Measurements from ENCODE around the gene RNF11. TPM values are rescaled to one million over a fixed set of nuclear protein-coding genes. Genes with fewer than 3 reads are reported as not detected.

RNF11 gene
- total and polyA plus RNA-seq, 2 of the 8 experiments (the other 6 are each of a cell fraction or from before 2014, with no cell fraction given) = 49.6 to 54.2 TPM

- Histone ChIP-seq H4K20me1 (replicated peaks in 1 of 2; ENCODE audit: control insufficient read depth in 1 of 2, insufficient read depth in 2 of 2, low read length in 2 of 2) (no peaks in the 10 kb centered on the region), H3K14ac (ENCODE audit: insufficient read length) (no peak overlapping the region), H3K4me2 (ENCODE audit: insufficient read depth in 1 of 2, low read depth in 2 of 2, low read length in 2 of 2) (no peak overlapping the region), H2BK12ac (ENCODE audit: low read depth, low read length) (no peak overlapping the region), H4K91ac (replicated peaks; ENCODE audit: insufficient read length, low read length) (no peak overlapping the region), H2AK5ac (ENCODE audit: low read depth, low read length) (no peak overlapping the region), H3K36me3 (ENCODE audit: control insufficient read depth in 2 of 4, insufficient read depth in 4 of 4, low read length in 3 of 4) (no peaks in the 10 kb centered on the region), H3K56ac (replicated peaks; ENCODE audit: insufficient read length, low read depth, low read length) (no peak overlapping the region), H2BK5ac (ENCODE audit: low read depth, low read length) (no peak overlapping the region), H2AFZ (ENCODE audit: low read length) (no peak overlapping the region), H3K27ac (ENCODE audit: low read depth, low read length) (no peak overlapping the region), H3K9me3 (ENCODE audit: insufficient read depth in 2 of 2, low read depth in 1 of 2, low read length in 1 of 2) (no peaks in the 10 kb centered on the region), H3K79me1 (ENCODE audit: low read depth, low read length) (no peaks in the 10 kb centered on the region), H2BK20ac (ENCODE audit: low read length) (no peak overlapping the region), H2BK15ac (ENCODE audit: low read length) (no peak overlapping the region), H3K18ac (ENCODE audit: extremely low read depth, low read length) (no peak overlapping the region), H3K4me1 (replicated peaks in 1 of 4; ENCODE audit: control insufficient read depth in 3 of 4, insufficient read depth in 4 of 4, low read length in 3 of 4) (no peaks in the 10 kb centered on the region; a peak in 1 of 7 replicates), H3K79me2 (ENCODE audit: control insufficient read depth in 1 of 2, insufficient read depth in 2 of 2, low read length in 2 of 2) (no peaks in the 10 kb centered on the region), H3K23me2 (ENCODE audit: low read depth, low read length) (no peaks in the 10 kb centered on the region), H3K27me3 (replicated peaks in 1 of 4; ENCODE audit: control insufficient read depth in 3 of 4, extremely low read depth in 1 of 4, insufficient read depth in 3 of 4, low read length in 3 of 4) (no peaks in the 10 kb centered on the region), H3K4ac (replicated peaks; ENCODE audit: insufficient read length, low read depth, low read length) (no peak overlapping the region), H3K23ac (ENCODE audit: insufficient read length) (no peak overlapping the region), H3K4me3 (ENCODE audit: extremely low read depth in 1 of 4, insufficient read depth in 2 of 4, low read depth in 3 of 4, low read length in 4 of 4) (no peak overlapping the region), H2BK120ac (replicated peaks; ENCODE audit: low read depth, low read length) (no peak overlapping the region), H3K9ac (replicated peaks in 1 of 4; ENCODE audit: extremely low read depth in 1 of 4, low read depth in 3 of 4, low read length in 3 of 4) (no peak overlapping the region), H4K8ac (ENCODE audit: extremely low read depth, insufficient read depth, low read length) (no peak overlapping the region), H4K5ac (ENCODE audit: insufficient read length, low read depth, low read length) (no peak overlapping the region)
- ChIA-PET POLR2A (ENCODE audit: partially characterized antibody) (interaction anchor here (0.7 to 1.8 kb wide), 3 partner anchors 9 to 12 kb away, joined by 3 to 4 read pairs (median 3); no protein-coding TSS in a partner anchor), CTCF (ENCODE audit: partially characterized antibody) (interaction anchor here (0.9 to 2.4 kb wide), 5 partner anchors 8 to 97 kb away, joined by 3 to 18 read pairs (median 3); no protein-coding TSS in a partner anchor)
- no peak for DNase-seq (ENCODE audit: low read depth in 1 of 2, low spot score in 2 of 2)
- WGBS, 2 experiments (ENCODE audit: extremely low coverage in 1 of 2, insufficient coverage in 1 of 2, insufficient read length in 1 of 2, insufficient replicate concordance in 2 of 2, low coverage in 1 of 2, low lambda C conversion rate in 2 of 2, missing lambda C conversion rate in 1 of 2) = 90% methylated on average over 8 of the region's 8 CpGs; no CpG with 5 or more reads in 1 of the 2 experiments
- FAIRE-seq = no peak
- no peak for TF ChIP-seq CBX5 (IDR thresholded peaks at IDR 0.05; ENCODE audit: low read depth, low read length)
- no peak for TF ChIP-seq CREB1 (IDR thresholded peaks at IDR 0.05)
- TF ChIP-seq CEBPB (IDR thresholded peaks at IDR 0.05; ENCODE audit: low read depth, low read length) = no peak
- TF ChIP-seq PHF8 (conservative IDR thresholded peaks at IDR 0.05; ENCODE audit: low read depth, low read length) = no peak
- TF ChIP-seq CHD2 (IDR thresholded peaks at IDR 0.05; ENCODE audit: low read length) = no peak
- no peak for TF ChIP-seq TEAD4 (IDR thresholded peaks at IDR 0.05; ENCODE audit: low read depth, low read length)
- no peak for TF ChIP-seq HDAC2 (IDR thresholded peaks at IDR 0.05; ENCODE audit: borderline replicate concordance in 1 of 2, low read depth in 2 of 2, low read length in 2 of 2)
- no peak for TF ChIP-seq USF2 (IDR thresholded peaks at IDR 0.05; ENCODE audit: low read length)
- no peak for TF ChIP-seq FOSL1 (IDR thresholded peaks at IDR 0.05; ENCODE audit: insufficient read depth, low read depth, low read length)
- TF ChIP-seq RAD21 (IDR thresholded peaks at IDR 0.05 in 1 of 2, conservative IDR thresholded peaks at IDR 0.05 in 1 of 2; ENCODE audit: low read depth in 2 of 2, low read length in 2 of 2) = no peak
- no peak for TF ChIP-seq SP1 (IDR thresholded peaks at IDR 0.05; ENCODE audit: low read depth, low read length)
- TF ChIP-seq SP2 (IDR thresholded peaks at IDR 0.05; ENCODE audit: low read length) = no peak
- TF ChIP-seq TBP (IDR thresholded peaks at IDR 0.05; ENCODE audit: low read depth, low read length) = no peak
These were observed 51.9 kb downstream of the RNF11 start for GRCh38 chr1:51287966-51288365.
